ENCODE measurements around the gene MYH4.

- no peak for TF ChIP-seq CTCF (IDR thresholded peaks at IDR 0.05)
- no peak for TF ChIP-seq POLR2A (IDR thresholded peaks at IDR 0.05)
Measured at GRCh38 chr17:10428781-10429180, 40.6 kb downstream of the MYH4 start.
